HG03280 (cell line): Measurements from ENCODE around the gene HOXC10.

Experiments
- ATAC-seq: cut with Tn5 transposase; IDR thresholded peaks from one replicate; pipeline ENCODE4 v1.9.1; 2021; ENCODE audit warnings: mild to moderate bottlenecking, moderate library complexity; ENCODE audit not compliant: unreplicated experiment

HOXC10 gene

DNA sequence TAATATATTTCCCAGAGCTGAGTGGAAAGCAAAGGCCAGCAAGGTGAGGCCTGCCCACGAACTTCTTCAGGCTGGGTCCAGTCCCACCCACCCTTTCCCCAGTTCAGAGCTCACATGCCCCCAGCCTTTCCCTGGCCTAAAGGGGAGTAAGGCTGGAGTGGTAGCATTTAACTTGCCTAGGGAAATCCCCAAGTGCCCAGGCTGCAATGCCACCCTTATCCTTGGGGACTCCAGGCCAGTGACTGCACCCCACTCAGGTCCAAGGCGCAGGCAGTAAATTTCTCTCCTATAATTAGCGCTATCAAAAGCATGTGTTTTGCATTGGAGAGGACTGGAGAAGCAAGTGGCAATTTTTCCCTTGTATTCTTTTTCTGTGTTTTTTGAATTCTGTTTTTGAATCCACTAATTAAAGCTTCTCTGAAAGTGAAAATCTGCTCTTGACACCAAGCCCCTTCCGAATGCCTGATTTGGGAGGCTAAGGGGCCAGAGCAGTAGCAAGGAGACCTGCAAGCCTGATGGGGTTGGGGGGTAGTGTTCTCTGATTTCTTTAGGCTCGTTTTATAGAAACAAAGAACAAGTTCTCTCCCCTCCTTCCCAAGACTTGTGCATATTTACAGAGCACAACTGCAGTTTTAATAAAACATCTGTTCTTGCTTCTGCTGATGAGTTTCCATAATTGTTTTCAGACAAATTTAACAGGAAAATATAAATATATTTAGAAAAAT lies 39.8 kb downstream of the HOXC10 start:
- ATAC-seq, result no peak

DNA sequence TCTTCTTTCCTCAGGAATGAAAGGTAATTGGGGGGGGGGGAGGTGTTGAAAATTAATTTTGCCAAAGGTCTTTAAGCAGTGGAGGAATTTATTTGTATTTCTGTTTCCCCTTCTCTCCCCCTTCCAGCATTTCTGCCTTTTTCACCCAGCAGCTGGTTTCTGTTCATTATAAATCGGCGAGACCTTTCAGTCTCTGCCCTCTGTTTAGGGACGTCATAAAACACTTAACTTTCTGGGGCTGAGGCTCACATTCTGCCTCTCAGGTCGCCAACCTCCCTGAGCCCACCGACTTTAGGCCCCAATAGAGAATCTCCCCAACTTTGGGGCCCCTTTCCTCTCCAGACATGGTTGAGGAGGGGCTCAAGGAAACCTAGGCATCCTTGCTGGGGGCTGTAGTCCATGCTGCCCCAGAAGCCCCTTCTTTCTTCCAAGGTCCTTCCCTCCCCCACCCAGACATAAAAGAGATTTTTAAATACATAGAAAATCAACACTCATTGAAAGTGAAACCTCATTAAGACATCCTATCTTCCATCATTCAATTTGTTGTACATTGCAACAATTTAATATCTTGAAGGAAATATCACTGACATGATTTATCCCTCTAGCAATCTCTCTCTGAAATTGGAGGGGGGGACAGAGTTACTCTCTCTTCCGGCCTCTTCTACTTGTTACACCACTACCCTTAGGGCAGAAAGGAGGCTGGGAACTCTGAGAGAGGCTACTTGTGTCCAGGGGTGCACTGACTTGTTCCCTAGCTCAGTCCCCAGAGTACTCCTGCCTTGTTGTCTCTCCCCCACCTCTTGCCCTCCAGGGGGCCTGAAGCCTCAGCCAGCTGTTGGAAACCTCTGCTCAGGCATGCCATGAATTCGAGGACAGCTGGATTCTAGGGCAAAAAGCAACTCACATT lies 40.8 kb downstream of the HOXC10 start:
- no peak for ATAC-seq

DNA sequence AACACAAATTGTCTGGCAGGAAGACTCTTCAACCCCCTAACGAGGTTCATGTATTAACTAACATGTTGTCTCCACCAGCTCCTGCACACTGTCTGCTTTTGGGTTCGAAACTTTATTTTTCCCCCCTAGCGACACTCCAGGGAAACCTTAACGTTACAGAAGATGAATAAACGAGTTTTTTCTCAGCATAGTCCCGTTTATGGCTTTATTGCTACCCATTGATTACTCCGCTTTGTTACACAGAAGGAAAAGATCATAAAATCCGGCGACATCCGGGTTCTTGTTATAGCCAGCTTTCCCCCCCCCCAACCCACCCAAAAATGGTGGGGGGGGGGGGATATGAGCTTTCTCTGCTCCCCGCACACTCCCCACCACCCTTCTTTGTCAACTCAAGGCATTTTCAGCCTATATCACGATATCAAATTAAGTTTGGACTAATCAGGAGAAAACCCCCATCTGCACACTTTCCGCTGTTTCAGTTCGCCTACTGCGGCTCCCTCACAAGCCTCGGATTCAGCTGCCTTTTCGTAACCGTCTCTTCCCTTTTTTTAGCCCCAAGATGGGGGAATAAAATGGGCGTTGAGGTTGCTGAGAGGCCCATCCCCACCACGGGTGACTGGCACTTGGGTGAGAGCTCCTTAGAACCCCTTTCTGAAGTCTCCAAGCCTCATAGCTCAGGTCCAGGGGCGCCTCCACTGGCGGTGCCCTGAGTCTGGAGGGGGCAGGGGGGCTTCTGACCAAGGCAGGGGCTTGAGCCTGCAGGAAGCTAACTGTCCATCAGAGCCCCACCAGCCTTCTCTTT lies 41.9 kb downstream of the HOXC10 start:
- ATAC-seq, result no peak

DNA sequence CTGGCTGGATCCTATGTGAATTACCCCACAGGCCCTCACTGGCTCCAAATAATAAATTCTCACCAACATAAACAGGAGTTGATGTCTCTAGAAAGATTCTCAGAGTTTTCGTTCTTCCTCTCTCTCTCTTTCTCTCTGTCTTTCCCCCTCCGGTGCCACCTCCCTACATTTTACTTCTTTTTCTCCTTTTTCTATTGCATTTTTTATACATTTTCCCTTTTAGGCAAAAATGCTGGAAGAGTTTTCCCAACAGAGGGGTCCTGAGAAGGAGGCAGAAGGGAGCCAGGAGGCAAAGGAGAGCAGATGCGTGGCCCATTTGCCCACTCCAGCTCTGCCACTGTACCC lies 42.5 kb downstream of the HOXC10 start:
- no peak for ATAC-seq

DNA sequence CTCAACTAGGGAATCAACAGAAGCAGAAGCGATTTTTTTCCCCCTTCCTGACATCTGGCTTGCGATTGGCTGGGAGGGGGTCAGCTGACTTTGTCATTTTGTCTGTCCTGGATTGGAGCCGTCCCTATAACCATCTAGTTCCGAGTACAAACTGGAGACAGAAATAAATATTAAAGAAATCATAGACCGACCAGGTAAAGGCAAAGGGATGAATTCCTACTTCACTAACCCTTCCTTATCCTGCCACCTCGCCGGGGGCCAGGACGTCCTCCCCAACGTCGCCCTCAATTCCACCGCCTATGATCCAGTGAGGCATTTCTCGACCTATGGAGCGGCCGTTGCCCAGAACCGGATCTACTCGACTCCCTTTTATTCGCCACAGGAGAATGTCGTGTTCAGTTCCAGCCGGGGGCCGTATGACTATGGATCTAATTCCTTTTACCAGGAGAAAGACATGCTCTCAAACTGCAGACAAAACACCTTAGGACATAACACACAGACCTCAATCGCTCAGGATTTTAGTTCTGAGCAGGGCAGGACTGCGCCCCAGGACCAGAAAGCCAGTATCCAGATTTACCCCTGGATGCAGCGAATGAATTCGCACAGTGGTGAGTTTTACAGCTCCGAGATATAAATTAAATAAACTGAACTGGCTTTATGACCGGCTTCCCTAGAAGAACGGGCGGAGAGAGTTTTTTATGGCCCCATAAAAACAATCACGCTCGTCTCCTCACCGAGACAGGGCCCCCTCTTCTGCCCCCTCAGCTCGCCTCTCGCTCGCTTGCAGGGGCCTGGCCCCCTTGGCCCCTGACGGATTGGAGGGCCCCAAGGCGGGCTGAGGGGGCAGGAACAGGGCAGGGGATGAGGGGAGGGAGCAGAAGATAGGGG lies 43.6 kb downstream of the HOXC10 start, which contains the start of gene HOXC6:
Gene HOXC6, plus strand, starts transcription at position 127 of the 888 bp plus-strand sequence. Its CDS starts 82 bp downstream, at position 209.
- no peak for ATAC-seq

DNA sequence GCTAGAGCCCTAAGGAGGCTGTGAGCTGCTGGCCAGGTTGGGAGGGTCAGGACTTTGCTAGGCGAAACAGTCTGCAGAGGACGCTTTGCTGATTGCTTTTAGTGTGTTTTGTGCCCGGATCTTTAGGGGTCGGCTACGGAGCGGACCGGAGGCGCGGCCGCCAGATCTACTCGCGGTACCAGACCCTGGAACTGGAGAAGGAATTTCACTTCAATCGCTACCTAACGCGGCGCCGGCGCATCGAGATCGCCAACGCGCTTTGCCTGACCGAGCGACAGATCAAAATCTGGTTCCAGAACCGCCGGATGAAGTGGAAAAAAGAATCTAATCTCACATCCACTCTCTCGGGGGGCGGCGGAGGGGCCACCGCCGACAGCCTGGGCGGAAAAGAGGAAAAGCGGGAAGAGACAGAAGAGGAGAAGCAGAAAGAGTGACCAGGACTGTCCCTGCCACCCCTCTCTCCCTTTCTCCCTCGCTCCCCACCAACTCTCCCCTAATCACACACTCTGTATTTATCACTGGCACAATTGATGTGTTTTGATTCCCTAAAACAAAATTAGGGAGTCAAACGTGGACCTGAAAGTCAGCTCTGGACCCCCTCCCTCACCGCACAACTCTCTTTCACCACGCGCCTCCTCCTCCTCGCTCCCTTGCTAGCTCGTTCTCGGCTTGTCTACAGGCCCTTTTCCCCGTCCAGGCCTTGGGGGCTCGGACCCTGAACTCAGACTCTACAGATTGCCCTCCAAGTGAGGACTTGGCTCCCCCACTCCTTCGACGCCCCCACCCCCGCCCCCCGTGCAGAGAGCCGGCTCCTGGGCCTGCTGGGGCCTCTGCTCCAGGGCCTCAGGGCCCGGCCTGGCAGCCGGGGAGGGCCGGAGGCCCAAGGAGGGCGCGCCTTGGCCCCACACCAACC lies 44.8 kb downstream of the HOXC10 start:
- ATAC-seq, result no peak

DNA sequence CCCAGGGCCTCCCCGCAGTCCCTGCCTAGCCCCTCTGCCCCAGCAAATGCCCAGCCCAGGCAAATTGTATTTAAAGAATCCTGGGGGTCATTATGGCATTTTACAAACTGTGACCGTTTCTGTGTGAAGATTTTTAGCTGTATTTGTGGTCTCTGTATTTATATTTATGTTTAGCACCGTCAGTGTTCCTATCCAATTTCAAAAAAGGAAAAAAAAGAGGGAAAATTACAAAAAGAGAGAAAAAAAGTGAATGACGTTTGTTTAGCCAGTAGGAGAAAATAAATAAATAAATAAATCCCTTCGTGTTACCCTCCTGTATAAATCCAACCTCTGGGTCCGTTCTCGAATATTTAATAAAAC lies 45.5 kb downstream of the HOXC10 start:
- ATAC-seq, result no peak

DNA sequence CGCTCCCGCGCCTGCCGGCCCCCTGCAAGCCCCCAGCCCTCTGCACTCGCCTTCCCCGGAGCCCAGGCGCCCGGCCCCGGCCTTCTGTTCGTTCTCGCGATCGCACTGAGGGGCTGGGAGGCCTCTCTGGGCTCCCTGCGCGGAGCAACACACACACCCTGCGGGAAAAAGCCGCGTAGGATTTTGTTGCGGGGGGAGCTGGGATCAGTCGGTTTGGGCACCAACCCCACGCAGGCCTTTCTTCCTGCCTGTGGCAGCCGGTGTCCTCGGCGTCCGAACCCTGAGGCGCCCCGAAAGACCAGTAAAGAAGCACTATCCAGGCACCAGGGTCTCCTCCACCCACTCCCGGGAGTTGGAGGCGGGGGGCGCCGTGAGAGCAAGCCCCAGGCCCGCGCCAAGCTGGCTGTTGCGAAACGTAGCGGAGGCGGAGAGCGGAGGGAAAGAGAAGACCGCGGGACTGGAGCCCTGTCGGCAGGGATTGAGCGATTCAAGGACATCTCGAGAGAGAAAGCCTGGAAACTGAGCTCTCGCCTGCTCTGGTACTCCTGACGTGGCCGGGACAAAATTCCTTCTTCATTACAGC lies 46.0 kb downstream of the HOXC10 start:
- ATAC-seq, result no peak

DNA sequence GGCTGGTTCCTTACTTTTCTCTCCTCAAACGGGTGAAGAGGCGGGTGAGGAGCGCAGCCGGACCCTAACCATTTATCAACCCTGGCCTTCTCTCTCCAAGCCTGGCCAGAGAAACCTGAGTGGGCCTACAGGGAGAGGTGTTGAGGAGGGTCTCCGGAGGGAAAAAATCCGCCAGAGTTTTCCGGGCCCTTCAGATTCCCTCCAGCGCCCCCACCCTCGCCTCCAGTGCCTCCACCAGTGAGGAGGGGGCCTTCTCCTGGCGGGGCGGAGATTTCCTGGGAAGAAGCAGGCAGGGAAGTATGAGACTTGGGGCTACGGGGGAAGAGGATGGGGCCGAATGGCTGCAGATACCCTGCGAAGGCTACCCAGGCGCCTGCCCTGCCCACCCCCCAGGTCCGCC lies 46.5 kb downstream of the HOXC10 start:
- no peak for ATAC-seq

DNA sequence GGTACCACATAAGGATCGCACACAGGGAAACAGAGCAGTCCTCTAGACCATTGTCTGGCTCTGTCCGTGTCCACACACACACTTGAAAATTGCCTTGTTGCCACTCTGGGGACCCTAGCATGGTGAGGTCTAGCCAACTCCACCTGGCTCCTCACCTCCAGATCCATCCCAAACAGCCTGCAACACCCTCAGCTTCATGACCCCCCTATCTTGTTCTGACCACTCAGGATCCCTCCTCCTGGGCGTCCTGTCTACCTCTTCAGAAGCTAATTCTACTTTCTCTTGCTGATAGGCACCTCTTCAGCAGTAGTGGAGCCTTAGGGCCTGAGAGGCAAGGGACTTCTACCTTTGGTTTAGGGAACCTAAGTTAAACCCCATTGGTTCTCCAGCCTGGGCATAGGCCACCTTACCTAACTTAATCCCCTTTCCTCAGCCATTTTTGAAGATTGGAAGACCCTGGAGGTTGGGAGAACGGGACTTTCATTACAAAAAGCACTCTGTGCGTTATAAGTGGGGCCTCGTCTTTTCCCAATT lies 47.2 kb downstream of the HOXC10 start:
- ATAC-seq, result no peak

DNA sequence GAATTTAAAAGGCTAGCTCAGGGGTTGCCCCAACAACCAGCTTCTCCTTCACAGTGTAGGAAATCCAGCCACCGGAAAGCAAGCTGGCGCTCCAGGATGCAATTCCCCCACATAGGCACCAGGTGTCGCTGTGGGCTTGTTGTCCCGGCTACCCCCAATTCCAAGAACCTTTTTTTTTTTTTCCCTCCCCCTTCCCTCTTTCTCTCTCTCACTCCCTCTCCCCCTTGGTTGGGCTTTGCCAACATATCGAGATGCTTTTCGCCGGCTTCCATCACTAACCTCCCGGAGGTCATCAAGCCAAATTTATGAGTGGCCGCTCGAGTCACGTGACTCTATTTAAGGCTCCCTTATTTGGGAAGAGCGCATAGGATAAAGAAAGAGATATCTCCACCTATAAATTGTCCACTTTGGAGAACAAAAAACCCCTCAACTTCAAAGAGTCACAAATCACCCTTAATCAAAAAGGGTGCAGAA lies 47.7 kb downstream of the HOXC10 start, which contains the start of gene HOXC5:
Gene HOXC5, plus strand, starts transcription at position 424 of the 474 bp plus-strand sequence. CDS start 73 bp downstream, outside the sequence.
- no peak for ATAC-seq

DNA sequence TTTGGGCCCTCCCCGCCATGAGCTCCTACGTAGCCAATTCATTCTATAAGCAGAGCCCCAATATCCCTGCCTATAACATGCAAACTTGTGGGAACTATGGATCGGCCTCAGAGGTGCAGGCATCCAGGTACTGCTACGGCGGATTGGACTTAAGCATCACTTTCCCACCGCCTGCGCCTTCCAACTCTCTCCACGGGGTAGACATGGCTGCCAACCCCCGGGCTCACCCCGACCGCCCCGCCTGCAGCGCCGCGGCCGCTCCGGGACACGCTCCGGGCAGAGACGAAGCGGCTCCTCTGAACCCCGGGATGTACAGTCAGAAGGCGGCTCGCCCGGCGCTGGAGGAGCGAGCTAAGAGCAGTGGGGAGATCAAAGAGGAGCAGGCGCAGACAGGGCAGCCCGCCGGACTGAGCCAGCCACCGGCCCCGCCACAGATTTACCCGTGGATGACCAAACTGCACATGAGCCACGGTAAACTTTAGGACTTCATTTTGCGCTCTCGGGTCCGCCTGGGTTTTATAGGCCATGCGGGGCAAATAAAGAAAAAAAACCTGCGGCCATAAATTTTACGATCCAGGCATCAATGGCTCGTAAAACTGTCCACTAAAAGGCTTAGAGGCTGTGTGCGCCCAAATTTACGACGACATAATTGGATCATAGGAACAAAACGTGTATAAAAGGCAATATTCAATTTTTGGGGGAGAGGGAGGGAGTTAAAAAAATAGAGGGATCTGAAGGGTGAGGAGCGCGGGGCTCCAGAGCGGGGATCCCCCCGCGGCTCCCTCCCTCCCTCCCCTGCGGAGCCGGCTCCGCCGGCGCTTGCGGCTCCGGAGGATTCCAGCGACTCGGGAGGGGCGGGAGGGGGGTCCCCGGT lies 48.4 kb downstream of the HOXC10 start:
- ATAC-seq, result no peak

DNA sequence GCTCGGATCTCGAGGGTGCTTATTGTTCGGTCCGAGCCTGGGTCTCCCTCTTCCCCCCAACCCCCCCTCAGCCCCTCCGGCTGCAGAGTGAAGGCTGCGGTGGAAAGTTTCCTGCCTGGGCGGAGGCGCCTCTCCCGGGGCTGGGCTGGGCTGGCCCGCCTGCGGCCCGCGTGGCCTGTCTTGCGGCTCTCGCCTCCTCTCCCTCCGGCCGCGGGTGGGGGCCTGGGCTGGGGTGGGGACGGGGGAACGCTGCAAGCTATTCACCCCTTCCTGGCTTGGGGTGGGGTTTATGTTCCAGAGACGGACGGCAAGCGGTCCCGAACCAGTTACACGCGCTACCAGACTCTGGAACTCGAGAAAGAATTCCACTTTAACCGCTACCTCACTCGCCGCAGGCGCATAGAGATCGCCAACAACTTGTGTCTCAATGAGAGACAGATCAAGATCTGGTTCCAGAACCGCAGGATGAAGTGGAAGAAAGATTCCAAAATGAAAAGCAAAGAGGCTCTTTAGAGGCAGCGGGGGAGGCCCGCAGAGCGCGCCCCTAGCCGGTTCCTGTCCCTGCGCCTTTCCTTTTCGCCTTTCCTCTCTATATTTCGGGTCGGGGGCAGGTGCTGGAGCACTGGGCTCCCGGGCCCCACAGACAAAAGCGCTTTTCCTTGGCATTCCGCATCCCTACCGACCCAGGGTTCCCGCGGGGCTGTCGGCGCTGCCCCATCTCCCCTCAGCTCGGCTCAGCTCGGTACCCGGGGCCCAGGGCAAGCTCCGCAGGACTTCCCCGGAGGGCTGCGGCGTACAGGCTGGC lies 49.2 kb downstream of the HOXC10 start:
- ATAC-seq, result no peak

DNA sequence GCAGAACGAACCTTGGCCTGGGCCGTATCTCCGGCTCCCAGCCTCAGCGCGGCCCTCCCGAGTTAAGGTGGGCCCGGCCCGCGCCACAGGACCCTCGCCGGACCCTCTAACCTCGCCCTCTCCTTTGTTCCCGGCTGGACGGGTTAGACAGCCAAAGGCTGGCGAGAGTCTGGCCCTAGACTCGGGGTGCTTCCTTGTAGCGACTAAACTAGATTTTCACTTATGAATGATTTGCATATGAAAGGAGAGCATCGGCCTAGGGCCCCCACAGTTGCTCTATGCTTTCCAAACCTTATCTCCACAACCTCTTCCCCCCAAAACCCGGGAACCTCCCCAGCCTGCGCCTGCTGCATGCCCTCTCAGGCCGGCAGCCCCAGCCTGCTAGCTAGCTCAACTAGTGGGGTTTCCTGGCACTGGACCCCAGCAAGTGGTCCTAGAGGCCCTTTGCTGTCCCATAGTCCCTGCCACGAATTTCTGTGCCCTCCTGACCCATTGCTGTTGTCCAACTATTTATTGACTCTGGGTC lies 49.9 kb downstream of the HOXC10 start:
- ATAC-seq, result no peak

DNA sequence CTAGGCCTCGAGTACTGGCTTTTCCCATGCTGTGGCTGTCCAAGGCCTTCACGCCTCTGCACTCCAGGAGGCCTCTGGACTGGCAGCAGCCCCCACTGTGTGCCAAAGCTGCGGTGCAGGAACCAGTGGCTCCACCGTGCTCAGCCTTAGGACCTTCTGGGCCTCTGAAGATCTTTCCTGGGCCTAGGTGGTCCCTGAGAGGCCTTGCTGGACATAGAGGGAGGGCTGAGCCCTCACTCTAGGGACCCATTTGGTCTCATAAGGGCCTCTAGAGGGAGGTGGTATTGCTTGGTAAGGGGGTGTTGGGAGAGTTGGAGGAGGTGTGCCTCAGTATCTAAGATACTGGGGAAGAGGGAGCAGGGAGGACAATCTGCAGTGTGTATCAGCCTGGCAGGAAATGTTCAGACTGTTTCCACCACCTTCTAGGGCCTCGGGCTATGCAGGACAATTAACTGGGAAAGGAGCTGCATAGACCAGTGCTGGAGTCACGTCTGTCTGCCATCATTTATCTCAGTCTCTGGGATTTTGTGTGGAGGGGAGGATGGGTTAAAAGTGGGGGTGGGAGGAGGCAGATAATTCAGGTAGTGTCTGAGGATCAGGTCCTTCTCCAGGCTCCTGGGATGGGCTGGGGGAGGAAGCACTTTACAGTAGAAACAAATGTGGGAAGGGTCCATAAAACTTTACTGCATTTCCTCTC lies 50.8 kb downstream of the HOXC10 start:
- no peak for ATAC-seq
